ENCODE results near the gene RBM27.

DNA sequence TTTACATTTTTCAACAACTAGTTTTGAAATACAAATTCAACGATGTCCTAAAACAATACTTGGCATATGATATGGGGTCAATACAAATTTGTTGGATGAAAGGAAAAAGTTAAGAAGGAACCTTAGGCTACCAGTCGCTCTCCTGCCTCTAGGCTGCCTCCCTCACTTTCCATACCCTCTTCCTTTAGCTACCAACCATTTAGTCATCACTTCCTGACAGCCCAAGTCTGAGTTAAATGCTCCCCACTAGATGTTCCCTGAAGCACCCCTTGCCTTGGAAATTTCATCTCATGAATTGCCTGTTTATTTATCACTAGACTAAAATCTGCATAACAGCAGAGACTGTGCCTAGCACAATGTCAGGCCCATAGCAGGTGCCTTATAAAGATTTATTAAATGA, 18.2 kb upstream of the RBM27 start:
- TF ChIP-seq, protein P1, sequence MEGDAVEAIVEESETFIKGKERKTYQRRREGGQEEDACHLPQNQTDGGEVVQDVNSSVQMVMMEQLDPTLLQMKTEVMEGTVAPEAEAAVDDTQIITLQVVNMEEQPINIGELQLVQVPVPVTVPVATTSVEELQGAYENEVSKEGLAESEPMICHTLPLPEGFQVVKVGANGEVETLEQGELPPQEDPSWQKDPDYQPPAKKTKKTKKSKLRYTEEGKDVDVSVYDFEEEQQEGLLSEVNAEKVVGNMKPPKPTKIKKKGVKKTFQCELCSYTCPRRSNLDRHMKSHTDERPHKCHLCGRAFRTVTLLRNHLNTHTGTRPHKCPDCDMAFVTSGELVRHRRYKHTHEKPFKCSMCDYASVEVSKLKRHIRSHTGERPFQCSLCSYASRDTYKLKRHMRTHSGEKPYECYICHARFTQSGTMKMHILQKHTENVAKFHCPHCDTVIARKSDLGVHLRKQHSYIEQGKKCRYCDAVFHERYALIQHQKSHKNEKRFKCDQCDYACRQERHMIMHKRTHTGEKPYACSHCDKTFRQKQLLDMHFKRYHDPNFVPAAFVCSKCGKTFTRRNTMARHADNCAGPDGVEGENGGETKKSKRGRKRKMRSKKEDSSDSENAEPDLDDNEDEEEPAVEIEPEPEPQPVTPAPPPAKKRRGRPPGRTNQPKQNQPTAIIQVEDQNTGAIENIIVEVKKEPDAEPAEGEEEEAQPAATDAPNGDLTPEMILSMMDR (IDR thresholded peaks at IDR 0.05) = no peak
- TF ChIP-seq EP300 (IDR thresholded peaks at IDR 0.05) = no peak
